ENCODE results near the gene FAM135A. TPM values are rescaled to one million over a fixed set of nuclear protein-coding genes. Genes with fewer than 3 reads are reported as not detected.

FAM135A gene
- total RNA-seq, 1 experiment from 2014 or later: 16.0 TPM

- Histone ChIP-seq H3K27me3 (ENCODE audit: insufficient read depth, low read depth) (no peaks in the 10 kb centered on the region), H3K9me2 (ENCODE audit: insufficient read depth) (no peaks in the 10 kb centered on the region), H3K36me3 (ENCODE audit: low read depth) (no peaks in the 10 kb centered on the region), H3K4me3 (no peak overlapping the region), H4K20me1 (ENCODE audit: insufficient read depth) (no peaks in the 10 kb centered on the region), H3K4me1 (replicated peaks; ENCODE audit: insufficient read depth) (peaks cover 12% of the 10 kb centered on the region), H3K4me2 (no peak overlapping the region), H2AFZ (no peak overlapping the region), H3F3A (ENCODE audit: insufficient read depth, low read depth) (0 out of 2 replicates have a peak, but pooled peaks cover 6% of the 10 kb centered on the region), H3K9me3 (ENCODE audit: insufficient read depth, low read depth) (no peaks in the 10 kb centered on the region), H3K79me2 (ENCODE audit: low read depth) (peaks cover 5% of the 10 kb centered on the region), H3K27ac (no peak overlapping the region)
- CTCF ChIA-PET: no interaction called here
- intact Hi-C loops (cut with micrococcal nuclease; ENCODE audit: unreplicated experiment): no loop called here
- DNase-seq: no peak
- POLR2A ChIA-PET (ENCODE audit: unreplicated experiment): interaction anchor here (0.6 kb wide), 1 partner anchor 265 kb away, joined by 3 read pairs; no protein-coding TSS in a partner anchor
- no TSS peak for BruUV-seq (replicated peaks)
- TF ChIP-seq EZH2 (IDR thresholded peaks at IDR 0.05; ENCODE audit: low read depth) (no peak), CTCF (conservative IDR thresholded peaks at IDR 0.05) (no peak)
Observed at GRCh38 chr6:70409216-70409615, 4.1 kb upstream of the FAM135A start.

GRCh38 chr6:70411542-70412251 is 1.6 kb upstream of the FAM135A start:
- intact Hi-C loops (cut with micrococcal nuclease; ENCODE audit: unreplicated experiment): loop anchor here (5.0 kb wide), 3 partner anchors 34 to 256 kb away; partner anchors contain the start of gene SMAP1
- H4K20me1 ChIP-seq (ENCODE audit: insufficient read depth): no peaks in the 10 kb centered on the region
- ChIA-PET CTCF (no interaction called here), POLR2A (ENCODE audit: unreplicated experiment) (interaction anchor here (1.9 kb wide), 1 partner anchor 13 kb away, joined by 33 read pairs; no protein-coding TSS in a partner anchor)
- peaks cover 31% of the 10 kb centered on the region for H3K4me1 ChIP-seq (replicated peaks; ENCODE audit: insufficient read depth)
- H3K27ac ChIP-seq: no peak overlapping the region
- no peak for DNase-seq
- TF ChIP-seq CTCF (conservative IDR thresholded peaks at IDR 0.05) (no peak), EZH2 (IDR thresholded peaks at IDR 0.05; ENCODE audit: low read depth) (no peak)
- H3K79me2 ChIP-seq (ENCODE audit: low read depth): peaks cover 20% of the 10 kb centered on the region
- peak overlapping the region; percentile 87 for H3K4me2 ChIP-seq
- no peaks in the 10 kb centered on the region for H3K27me3 ChIP-seq (ENCODE audit: insufficient read depth, low read depth)
- H3K9me3 ChIP-seq (ENCODE audit: insufficient read depth, low read depth): no peaks in the 10 kb centered on the region
- H3K9me2 ChIP-seq (ENCODE audit: insufficient read depth): no peaks in the 10 kb centered on the region
- no peak overlapping the region; the same call in 1 of the 2 replicates for H3K4me3 ChIP-seq
- H3K36me3 ChIP-seq (ENCODE audit: low read depth): no peaks in the 10 kb centered on the region
- H3F3A ChIP-seq (ENCODE audit: insufficient read depth, low read depth): 0 out of 2 replicates have a peak, but pooled peaks cover 6% of the 10 kb centered on the region
- BruUV-seq (replicated peaks): no TSS peak
- no peak overlapping the region for H2AFZ ChIP-seq

- Histone ChIP-seq H3K36me3 (ENCODE audit: low read depth) (no peaks in the 10 kb centered on the region), H3F3A (ENCODE audit: insufficient read depth, low read depth) (0 out of 2 replicates have a peak, but pooled peaks cover 6% of the 10 kb centered on the region), H4K20me1 (ENCODE audit: insufficient read depth) (no peaks in the 10 kb centered on the region), H3K4me1 (replicated peaks; ENCODE audit: insufficient read depth) (peaks cover 31% of the 10 kb centered on the region), H3K79me2 (ENCODE audit: low read depth) (peaks cover 21% of the 10 kb centered on the region), H3K4me2 (peak overlapping the region; percentile 87), H3K27ac (peak overlapping the region; percentile 43), H3K4me3 (peak overlapping the region; percentile 76), H3K9me2 (ENCODE audit: insufficient read depth) (no peaks in the 10 kb centered on the region), H3K9me3 (ENCODE audit: insufficient read depth, low read depth) (no peaks in the 10 kb centered on the region), H3K27me3 (ENCODE audit: insufficient read depth, low read depth) (no peaks in the 10 kb centered on the region), H2AFZ (peak overlapping the region; percentile 100)
- ChIA-PET CTCF (interaction anchor here (0.5 to 2.1 kb wide), 5 partner anchors 14 to 191 kb away, joined by 3 to 9 read pairs (median 3); no protein-coding TSS in a partner anchor), POLR2A (ENCODE audit: unreplicated experiment) (interaction anchor here (0.6 to 1.9 kb wide), 12 partner anchors 9 to 974 kb away, joined by 3 to 33 read pairs (median 6); partner anchors contain the start of gene SMAP1)
- intact Hi-C loops (cut with micrococcal nuclease; ENCODE audit: unreplicated experiment): loop anchor here (1.0 to 5.0 kb wide), 4 partner anchors 13 to 255 kb away; partner anchors contain the start of gene SMAP1
- TSS peak; percentile 92 for BruUV-seq (replicated peaks)
- no peak for DNase-seq
- TF ChIP-seq EZH2 (IDR thresholded peaks at IDR 0.05; ENCODE audit: low read depth) (no peak), CTCF (conservative IDR thresholded peaks at IDR 0.05) (no peak)
Observed at GRCh38 chr6:70412252-70413113, 825 bp upstream of the FAM135A start.

Data from PC-9 (cell line).